Activated T-cell treated with anti-CD3 and anti-CD28 coated beads for 4 hours (primary cell): ENCODE measurements around the gene LIF.
A peak's percentile ranks its signal among the peaks of the same experiment; 100 is the strongest.

Source experiments
- DNase-seq: peaks from one replicate; pipeline ENCODE4 v3.0.0-alpha.2; 2020

Gene LIF

GRCh38 chr22:30262917-30263741 lies 16.6 kb upstream of the LIF start:
- peak; percentile 79 for DNase-seq

DNA sequence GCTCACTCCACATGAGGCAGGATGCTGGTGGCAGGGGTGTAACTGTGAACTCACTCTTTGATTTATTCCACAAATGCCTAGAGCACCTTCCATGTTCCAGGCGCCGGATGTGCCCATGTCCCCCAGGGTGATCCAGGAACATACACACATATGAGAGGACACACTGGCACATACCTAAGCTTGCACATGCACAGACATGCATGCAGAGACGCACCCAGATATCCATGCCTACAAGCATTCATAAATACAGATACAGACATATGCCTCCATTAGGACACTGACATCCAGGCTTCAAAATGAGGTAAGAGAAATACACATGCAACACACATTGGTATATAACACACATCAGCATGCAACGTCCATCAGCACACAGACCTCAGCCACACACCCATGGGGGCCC lies 15.6 kb upstream of the LIF start:
- no peak for DNase-seq

GRCh38 chr22:30261134-30261533 lies 14.6 kb upstream of the LIF start:
- DNase-seq: no peak

DNA sequence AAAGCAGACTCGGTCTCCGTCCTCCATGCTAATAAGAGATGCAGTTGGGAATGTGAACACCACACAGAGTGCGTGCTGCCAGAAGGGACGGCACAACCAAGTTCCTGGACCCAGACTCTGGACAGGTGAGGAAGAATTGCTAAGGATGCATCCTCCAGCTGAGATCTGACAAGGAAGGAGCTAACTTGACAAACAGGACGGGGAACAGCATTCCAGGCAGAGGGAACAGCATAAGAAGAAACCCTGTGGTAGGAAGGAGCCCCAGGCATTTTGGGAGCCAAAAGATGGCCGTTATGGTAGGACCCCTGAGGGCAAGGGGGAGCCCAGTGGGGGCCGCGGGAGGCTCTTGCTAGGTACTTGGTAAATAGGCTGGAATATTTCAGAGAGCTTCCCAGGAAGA lies 14.1 kb upstream of the LIF start:
- no peak for DNase-seq

DNA sequence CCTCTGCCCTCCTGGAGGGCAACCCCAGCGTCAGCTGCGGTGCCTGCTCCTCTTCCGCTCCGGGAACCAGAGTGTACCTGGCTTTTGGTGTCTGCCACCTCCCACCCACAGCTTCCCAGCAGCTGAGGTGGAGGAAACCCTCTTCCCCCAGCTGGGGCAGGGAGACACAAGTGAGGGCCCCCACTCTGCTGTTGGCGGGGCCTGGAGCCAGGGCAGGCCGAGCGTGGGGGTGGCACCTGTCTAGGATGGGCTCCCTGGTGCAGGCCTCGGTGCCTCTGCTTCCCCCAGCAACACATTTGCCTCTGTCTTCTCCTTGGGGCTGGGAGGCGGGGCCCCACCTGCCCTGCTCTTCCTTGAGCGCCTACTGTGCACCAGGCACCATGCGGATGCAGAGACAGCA lies 13.7 kb upstream of the LIF start:
- DNase-seq: no peak

DNA sequence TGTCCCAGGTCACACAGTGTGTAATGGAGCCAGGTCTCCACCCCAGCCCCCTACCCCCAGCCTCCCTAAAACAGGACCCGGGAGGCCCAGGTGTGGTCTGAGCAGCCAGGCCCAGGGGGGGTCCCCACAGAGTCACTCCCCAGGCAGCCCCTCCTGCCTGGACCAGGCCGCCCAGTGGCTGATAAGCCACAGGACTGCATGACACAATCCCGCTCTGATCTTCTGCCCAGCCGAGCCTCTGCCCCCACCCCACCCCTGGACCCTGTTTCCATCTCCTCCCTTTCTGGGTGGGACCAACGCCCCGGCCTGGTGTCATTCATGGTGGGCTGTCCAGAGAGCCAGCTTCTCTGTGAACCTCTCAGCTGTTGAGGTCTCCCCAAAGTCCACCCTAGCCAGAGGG lies 7.8 kb upstream of the LIF start:
- no peak for DNase-seq

DNA sequence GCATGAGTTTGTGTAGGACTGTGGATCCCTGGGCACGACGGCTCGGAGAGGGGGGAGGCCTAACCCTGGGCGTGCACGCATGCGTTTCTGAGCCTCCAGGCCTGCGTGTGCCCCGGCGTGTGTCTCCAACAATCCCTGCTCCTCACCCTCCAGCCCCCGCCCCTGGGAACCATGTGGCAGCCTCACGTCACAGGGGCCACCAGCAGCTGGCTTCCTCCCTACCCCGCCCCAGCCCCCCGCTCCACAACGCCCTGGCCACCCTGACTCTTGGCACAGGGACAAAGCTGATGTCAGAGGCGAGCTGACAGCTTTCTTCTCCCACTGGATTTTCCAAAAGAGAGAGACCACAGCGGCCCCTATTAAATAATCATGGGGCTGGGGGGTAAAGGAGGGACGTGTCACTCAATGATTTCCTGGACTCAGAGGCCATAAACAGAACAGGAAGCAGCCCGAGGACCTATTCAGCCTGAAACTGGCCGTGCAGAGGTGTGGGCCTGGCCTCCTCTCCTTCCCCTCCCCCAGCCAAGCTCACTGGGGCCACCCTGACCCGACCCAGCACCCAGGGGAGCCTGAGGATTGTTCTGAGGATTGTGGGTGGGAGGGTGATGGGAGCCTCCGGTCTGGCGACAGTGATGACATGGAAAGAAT lies 6.8 kb upstream of the LIF start:
- DNase-seq: no peak

DNA sequence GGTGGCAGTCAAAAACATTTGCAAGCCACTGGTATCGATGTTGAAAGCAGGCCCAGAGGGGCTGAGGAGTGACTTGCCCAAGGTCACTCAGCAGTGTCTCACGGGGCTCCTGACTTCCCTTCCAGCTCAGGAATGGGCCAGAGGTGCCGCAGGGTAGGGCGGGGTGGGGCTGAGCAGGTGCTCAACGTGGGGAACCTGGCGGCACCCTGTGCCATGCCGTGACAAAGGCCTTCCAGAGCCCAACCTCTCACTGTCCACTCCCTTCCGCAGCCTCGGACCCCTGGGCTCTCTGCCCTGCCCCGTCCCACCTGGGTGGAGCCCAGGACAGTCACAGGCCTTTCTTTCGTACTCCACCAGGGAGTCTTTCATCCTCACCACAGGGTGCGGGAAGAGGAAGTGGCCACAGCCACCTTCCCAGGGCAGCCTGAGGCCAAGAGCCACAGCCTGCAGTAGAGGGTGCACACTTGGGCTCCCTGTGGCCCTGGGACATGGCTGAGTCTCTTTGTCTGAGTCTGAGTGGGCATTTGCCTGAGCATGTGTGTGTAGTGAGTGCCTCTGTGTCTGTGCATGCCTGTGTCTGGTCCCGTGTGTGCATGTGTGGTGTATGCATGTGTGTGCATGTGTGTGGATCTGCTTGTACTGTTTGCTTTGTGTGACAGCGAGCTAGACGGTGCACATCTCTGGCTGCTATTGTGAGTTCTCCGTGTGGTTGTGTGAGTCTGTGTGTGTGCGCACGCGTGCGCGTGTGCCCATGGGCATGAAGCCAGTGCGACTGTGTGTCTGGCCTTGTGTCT lies 6.0 kb upstream of the LIF start:
- no peak for DNase-seq

GRCh38 chr22:30251711-30252110 lies 5.2 kb upstream of the LIF start:
- DNase-seq: no peak

DNA sequence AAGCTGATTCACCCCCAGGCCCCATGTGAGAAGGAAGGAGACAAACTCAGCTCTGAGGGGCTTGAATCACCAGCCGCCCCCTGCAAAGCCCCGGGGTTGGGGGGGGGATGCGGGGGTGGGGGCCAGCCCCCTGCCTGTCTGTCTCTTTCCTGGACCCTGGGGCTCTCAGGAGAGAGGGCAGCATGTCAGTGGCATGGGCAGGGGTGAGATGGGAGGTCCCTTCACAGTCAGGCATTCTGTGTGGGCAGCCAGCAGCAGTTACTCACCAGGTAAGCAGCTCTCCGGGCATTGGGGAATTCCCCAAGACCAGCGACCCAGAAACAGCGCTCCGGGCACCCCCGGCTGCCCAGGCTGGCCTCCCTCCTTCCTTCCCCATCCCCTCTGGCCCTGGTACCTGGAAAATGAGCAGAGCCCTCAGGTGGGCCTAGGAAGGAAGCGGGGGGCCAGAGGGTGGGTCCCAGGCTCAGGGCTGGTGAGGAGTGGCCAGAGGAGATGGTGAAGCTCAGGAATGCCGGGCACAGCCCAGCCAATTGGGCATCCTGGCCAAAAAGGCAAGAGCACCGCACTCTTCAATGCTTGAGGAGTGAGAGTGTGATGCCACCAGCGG lies 4.2 kb upstream of the LIF start:
- DNase-seq: no peak

- no peak for DNase-seq
These were observed 3.5 kb upstream of the LIF start for GRCh38 chr22:30250039-30250565.

- DNase-seq: no peak
These were observed 2.8 kb upstream of the LIF start for GRCh38 chr22:30249049-30250038.

- DNase-seq: no peak
These were observed 1.9 kb upstream of the LIF start for GRCh38 chr22:30248484-30248883.

DNA sequence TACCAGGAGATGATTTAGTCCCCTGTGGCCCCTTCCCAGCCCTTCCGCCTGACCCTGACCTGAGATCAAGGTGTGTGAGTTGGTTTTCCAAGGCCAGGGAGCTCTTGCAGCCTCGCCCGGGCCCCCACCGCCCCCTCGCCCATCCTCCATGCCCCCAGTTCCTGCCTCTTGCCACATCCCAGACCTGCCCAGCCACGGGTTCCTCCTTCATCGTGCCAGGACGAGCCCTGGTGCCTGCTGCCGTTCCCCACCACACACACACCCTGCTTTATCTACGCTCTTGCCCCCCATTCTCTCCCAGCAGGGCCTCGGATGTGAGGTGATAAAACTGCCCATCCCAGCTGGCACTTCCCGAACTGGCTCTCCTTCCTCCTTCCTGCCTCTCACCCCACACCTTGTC lies 1.4 kb upstream of the LIF start:
- DNase-seq: no peak

GRCh38 chr22:30247561-30247960 lies 1.0 kb upstream of the LIF start:
- DNase-seq: no peak

GRCh38 chr22:30246814-30247376 lies 336 bp upstream of the LIF start:
- DNase-seq: no peak

DNA sequence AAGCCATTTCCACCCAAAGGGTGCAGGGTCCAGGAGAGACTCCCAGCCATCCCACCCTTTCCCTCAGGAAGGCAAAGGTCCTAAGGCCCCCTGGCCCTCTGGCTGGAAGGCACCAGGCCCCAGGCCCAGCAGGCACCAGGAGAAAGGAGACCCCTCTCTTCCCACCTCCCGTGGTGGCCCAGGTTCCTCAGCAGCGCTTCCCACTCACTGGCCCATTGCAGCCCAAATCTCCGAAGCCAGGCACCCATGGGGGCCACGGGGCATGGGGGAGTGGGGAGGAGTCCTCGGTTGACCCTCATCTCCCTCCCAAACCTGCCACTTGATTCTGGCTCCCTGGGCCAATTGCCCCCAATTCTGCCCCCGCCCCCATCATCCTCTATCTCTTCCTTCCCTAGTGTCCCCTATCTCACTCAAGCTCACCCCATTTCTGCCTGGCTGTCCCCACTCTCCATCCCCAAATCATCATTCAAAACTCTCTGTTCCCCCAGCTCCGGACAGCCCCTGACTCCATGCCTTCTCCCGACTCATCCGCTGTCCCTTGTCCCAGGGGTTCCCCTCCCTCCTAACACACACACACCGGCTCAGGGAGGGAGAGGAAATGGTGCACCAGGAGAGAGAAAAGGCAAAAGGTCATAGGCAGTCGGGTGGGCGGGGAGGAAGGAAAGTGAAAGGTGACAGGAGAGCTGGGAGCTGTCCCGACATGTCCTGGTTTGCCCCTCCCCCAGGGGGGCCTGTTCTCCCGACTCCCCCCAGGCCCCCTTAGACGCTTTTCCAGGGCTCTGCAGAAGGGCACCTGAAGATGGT lies 1.2 kb downstream of the LIF start:
- DNase-seq: no peak

- no peak for DNase-seq
These were observed 1.9 kb downstream of the LIF start for GRCh38 chr22:30244641-30245040.

DNA sequence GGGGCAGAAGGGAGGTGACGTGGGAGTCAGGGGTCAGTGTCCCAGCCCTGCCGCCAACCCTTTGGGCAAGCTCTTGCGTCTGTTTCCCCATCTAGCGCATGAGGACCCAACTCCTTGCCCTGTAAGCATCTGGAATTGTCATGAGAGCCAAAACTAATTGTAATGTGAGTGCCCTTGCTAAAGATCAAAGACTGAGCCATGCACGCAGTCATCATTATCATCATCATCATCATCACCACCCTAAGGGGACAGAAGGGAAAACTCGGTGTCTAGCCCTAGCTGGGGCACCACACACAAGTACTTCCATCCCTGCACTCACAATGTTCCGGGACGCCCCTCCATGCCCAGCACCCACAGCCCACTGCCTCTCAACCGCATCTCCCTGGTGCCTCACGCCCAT lies 2.5 kb downstream of the LIF start:
- no peak for DNase-seq

DNA sequence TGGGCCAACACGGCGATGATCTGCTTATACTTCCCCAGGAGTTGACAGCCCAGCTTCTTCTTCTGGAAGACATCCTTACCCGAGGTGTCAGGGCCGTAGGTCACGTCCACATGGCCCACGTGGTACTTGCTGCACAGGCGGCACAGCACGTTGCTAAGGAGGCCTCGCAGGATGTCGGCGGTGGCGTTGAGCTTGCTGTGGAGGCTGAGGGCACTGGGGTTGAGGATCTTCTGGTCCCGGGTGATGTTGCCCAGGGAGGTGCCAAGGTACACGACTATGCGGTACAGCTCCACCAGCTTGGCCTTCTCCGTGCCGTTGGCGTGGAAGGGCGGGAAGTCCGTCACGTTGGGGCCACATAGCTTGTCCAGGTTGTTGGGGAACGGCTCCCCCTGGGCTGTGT lies 2.9 kb downstream of the LIF start:
- DNase-seq: no peak
